HG03103 (cell line): ENCODE measurements around the gene BTG2.
"Not testable (repeated sequence)": the region's sequence is repeated elsewhere in the genome, so short reads cannot be mapped to it uniquely, and the experiment has no call there.

Experiments used
- ATAC-seq: cut with Tn5 transposase; IDR thresholded peaks from one replicate; pipeline ENCODE4 v1.9.1; 2021; ENCODE audit warnings: low read depth; ENCODE audit not compliant: unreplicated experiment

BTG2 gene

DNA sequence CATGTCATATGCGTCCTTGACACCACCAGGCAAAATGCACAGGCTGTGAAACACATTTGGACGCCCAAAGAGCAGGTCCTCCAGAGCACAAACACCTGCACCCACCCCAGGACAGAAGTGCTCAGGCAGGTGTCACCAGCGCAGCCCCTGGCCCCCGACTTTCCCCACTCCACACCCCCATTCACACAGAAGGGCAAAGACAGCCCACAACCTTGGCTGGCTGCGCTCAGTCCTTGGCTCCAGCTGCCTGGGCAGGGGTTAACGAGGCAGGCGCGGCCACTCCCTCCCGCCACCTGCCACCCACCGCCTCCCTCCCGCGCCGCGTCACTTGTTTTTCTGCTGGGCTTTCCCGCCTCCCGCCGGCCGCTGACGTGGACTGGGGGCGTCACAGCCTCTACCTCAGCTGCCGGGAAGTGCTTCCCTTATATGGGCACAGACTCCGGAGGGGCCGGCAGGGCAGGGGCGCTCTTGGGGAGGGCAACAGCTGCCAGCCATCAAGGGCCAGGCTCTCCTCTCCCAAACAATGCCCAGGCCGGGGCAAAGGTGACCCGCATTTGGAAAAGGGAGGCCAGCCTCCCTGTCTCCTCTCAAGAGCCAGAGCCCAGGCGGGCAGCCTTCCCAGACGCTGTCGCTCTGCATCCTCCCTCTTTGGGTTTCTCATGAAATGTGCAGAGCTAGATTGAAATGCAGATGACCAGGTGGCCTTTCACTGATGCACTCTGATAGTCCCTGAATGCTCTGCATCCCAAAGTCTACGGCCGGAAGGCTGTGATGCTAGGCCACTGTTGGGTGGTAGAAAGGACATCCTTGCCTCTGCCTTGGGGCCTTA is 14.8 kb upstream of the BTG2 start:
- ATAC-seq = peak; percentile 40

DNA sequence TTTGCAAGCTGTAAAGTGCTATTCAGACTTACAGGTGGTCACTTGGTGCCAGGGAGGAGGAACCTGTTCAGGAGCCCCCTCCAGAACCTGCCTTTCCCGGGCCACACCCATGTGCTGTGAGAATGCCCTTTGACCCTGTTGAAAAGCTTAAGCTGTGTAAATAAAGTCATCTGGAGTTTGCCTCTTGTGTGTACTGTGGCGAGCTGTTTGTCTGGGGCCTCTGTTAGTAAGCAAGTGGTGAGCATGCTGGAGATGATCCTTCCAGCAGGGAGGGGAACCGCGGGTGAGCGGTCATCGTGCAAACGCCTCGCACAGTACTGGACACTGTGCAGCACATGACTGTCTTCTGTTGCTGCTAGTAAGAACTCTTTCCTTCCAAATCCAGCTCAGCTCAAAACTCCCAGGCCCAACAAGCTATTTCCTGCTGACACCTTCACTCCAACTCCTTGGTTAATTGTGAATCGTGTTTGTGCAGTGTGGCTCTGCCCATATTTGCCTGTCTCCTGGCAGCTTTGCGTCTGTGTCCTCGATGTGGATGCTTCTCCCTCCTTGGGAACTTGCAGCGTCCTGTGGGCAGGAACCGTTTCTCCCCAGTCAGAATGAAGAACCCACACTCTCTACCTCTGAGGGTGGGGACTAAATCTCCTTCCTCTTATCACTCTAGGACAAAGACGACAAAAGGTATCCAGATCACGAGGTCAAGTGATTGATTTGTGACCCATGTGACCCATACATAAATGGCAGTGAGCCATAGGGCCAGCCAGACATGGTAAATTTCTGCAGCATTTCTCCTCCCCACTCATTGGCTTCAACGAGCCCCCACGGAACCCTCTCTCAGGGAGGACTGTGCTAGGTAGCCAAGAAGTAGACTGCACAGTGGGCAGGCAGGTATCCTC is 13.9 kb upstream of the BTG2 start:
- ATAC-seq = no peak

GRCh38 chr1:203295796-203296195 is 9.5 kb upstream of the BTG2 start:
- ATAC-seq = no peak

DNA sequence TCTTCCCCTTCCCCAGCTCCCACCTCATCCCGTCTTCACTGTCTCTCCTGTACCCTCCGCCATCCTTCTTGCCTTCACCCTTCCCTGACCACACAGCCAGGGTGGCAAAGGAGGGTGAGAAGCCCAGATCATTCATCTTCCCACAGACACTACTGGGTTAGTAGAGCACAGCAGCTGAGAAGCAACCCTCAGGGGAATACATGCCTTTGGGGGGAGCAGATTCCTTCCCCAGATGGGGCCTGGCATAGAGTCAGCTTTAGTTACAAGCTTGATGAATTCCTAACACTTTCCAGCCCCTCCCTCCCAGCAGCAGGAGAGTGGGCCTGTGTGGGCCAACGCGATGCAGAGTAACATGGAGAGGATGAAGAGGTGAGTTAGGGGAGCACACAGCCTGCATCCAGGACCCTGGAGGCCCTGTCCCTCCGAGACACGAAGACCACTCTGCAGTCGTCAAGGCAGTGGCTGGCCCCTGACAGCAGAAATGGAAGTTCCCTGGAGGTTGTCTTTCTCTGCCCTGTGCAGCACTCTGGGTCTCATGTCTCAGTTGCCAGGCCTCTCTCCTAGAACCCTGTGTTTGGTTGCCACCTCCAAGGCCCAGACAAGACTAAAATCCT is 8.8 kb upstream of the BTG2 start:
- no peak for ATAC-seq

DNA sequence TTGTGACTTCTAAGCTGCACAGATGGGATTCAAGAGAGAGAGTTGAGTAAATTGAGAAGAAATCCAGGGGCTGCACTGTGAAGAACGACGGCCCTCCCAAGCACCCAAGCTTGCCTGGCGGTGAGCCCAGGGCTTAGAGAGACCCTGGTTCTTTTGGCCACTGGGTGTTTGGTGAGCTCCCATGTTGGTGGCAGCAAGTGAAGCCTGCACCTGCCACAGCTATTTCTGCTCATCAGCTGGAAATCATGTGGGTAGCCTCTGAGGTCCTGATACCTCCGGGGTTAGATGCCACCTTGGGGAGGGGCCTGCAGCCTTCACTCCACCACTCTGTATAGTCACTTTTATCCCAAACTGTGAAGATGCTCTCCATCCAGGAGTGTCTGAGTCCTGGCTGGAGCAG is 6.2 kb upstream of the BTG2 start:
- peak; percentile 47 for ATAC-seq

DNA sequence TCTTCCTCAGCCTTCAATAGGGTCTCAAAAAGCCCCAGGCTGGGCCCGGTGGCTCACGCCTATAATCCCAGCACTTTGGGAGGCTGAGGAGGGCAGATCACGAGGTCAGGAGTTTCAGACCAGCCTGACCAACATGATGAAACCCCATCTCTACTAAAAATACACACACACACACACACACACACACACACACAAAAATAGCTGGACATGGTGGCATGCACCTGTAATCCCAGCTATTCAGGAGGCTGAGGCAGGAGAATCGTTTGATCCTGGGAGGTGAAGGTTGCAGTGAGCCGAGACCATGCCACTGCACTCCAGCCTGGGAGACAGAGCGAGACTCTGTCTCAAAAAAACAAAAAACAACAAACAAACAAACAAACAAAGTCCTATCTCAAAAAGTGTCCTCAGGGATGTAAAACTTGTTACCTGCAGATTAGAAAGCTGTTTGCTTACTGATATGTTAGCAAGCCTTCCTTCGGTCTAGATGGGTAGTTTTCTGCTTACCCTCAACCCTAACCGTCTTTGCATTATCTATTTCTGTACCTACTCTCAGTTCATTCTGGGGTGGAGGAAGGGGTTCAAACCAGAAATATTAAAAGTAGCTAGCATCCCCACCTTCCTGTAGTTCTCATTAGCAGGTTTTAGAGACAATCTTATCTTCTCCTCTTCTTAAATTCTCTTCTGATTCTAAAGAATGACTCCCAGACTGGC is 5.4 kb upstream of the BTG2 start:
- not testable (repeated sequence) for ATAC-seq

- ATAC-seq = no peak
These were observed 4.6 kb upstream of the BTG2 start for GRCh38 chr1:203300441-203301330.

DNA sequence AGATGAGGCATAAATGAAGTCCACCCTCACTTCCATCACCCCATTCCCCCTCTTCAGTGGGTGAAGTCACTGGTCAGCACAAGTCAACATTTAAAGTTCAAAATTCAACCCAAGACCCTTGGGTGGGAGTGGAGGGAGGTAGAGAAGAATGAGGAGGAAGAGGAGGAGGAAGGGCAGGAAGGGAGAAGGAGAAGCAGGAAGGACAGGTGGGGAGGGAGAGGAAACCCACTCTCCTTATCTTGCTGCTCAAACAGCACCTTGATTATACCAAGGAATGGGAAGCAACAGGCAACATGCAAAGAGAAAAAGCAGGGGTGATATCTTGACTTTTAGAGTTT is 4.0 kb upstream of the BTG2 start:
- no peak for ATAC-seq

GRCh38 chr1:203302456-203302855 is 2.9 kb upstream of the BTG2 start:
- ATAC-seq = no peak

DNA sequence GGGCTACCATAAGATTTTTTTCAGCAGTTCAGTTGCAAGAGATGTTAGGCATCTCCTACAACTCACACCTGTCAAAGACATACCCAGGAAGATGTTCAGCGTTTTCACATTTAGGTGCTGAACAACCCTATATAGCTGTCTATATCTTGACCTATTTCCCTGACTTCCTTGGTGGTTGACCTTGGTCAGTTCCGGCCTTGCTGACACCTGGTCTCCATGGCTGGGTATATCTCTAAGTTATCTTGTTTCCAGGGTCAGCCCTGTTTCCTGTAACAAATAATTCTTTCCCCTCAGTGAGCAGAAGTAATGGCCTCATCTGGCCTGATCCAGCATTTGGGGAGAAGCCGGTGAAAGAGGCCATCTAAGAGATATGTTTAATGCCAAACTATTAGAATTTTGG is 2.4 kb upstream of the BTG2 start:
- ATAC-seq = no peak

DNA sequence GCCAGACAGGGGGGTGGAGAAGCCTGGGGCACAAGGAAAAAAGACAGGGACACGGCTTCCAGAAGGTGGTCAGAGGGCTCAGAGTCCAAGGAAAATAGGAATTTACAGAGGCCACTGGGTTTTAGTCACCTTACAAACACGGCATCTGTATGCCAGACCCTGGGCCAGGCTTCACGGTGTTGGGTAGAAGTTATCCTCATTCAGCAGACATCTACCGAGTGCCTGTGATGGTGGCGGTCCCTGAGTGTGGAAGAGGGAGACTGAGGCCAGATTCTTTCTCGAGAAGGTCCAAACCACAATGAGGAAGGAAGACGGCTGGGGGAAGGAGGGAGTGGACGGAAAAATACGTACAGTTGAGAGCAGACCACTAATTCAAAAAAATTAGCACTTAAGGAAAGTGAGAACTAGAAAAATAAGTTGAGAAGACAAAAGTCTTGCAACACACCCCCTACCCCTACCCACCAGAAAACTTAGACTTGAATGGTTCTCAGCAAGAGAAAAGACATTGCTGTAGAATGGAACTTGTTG is 864 bp upstream of the BTG2 start:
- no peak for ATAC-seq

GRCh38 chr1:203305809-203306088 is 430 bp downstream of the BTG2 start:
- ATAC-seq = no peak

DNA sequence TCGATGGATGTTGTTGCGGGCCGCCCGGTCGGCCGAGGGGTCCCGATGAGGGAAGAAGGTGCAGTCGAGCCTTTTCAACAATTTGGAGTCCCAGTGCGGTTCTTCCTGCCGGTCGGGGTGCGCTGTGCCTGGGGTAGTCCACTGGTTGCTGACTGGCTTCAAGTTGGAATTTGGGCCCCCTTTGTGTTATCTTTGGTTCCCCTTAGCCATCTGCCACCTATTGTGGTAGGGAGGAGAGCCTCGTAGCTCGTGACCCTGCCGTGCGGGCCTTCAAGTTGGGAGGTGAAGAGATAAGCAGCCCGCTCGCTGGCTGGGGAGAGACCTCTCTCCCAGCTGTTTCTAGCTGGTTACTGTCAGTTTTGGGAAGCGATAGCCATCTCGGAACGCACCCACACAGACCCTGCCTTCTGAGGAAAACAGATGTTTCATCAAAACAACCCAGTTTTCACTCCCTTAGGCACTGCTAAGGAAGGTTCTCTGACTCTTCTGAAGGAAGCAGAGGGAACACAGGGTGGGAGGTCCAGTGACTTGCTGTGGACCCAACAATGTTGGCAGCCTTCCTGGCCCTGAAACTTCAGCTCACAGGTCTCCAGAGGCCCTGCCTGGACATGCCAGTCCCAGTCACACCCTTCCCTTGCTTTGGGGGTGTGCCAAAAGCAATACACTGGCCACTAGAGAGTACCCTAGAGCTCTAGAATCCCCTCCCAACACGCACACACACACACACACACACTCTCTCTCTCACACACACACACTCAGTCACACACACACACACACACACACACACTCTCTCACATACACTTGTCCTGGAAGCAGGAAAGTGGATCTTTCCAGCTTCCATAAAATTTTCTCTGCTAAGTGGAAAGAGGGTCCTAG is 1.0 kb downstream of the BTG2 start:
- ATAC-seq = no peak

DNA sequence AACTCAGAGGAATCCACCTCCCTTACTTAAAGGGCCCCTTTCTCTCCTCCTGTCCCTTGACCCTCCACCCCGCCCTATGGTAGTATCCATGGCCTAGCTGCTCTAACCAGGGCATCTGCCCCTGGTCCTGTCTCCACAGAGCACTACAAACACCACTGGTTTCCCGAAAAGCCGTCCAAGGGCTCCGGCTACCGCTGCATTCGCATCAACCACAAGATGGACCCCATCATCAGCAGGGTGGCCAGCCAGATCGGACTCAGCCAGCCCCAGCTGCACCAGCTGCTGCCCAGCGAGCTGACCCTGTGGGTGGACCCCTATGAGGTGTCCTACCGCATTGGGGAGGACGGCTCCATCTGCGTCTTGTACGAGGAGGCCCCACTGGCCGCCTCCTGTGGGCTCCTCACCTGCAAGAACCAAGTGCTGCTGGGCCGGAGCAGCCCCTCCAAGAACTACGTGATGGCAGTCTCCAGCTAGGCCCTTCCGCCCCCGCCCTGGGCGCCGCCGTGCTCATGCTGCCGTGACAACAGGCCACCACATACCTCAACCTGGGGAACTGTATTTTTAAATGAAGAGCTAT is 1.7 kb downstream of the BTG2 start:
- ATAC-seq = no peak

DNA sequence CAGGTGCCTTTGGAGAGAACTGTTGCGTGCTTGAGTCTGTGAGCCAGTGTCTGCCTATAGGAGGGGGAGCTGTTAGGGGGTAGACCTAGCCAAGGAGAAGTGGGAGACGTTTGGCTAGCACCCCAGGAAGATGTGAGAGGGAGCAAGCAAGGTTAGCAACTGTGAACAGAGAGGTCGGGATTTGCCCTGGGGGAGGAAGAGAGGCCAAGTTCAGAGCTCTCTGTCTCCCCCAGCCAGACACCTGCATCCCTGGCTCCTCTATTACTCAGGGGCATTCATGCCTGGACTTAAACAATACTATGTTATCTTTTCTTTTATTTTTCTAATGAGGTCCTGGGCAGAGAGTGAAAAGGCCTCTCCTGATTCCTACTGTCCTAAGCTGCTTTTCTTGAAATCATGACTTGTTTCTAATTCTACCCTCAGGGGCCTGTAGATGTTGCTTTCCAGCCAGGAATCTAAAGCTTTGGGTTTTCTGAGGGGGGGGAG is 2.4 kb downstream of the BTG2 start:
- no peak for ATAC-seq

- ATAC-seq = no peak
These were observed 3.1 kb downstream of the BTG2 start for GRCh38 chr1:203308328-203308922.

DNA sequence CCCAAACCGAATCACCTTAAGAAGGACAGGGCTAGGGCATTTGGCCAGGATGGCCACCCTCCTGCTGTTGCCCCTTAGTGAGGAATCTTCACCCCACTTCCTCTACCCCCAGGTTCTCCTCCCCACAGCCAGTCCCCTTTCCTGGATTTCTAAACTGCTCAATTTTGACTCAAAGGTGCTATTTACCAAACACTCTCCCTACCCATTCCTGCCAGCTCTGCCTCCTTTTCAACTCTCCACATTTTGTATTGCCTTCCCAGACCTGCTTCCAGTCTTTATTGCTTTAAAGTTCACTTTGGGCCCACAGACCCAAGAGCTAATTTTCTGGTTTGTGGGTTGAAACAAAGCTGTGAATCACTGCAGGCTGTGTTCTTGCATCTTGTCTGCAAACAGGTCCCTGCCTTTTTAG is 3.6 kb downstream of the BTG2 start:
- ATAC-seq = no peak
